Activated CD8-positive, alpha-beta T cell treated with anti-CD3 and anti-CD28 coated beads for 36 hours (primary cell): ENCODE results near the gene TSHZ1. TPM values are rescaled to one million over a fixed set of nuclear protein-coding genes. Genes with fewer than 3 reads are reported as not detected.

Source experiments
- ATAC-seq: fragments of 200-7000 bp; cut with Tn5 transposase; one replicate; pipeline ENCODE4 v1.10.0; 2021; ENCODE audit warnings: mild to moderate bottlenecking, moderate library complexity
- CTCF ChIA-PET: fragments of 350-600 bp; sonication (Branson Sonifier 250); formaldehyde crosslinking; loops from one replicate; lab custom pipeline; 2021; ENCODE audit warnings: antibody characterized with exemption; lab: Charles Lee
- POLR2A ChIA-PET: fragments of 350-600 bp; sonication (Branson Sonifier 250); formaldehyde crosslinking; loops from one replicate; lab custom pipeline; 2021; ENCODE audit warnings: antibody characterized with exemption; lab: Charles Lee
- DNase-seq: peaks from one replicate; pipeline ENCODE4 v3.0.0-alpha.2; 2020
- H3K27ac Mint-ChIP-seq: one replicate; pipeline ENCODE4 v1.8.0; 2021; ENCODE audit warnings: mild to moderate bottlenecking, mixed read lengths
- H3K27me3 Mint-ChIP-seq: one replicate; pipeline ENCODE4 v1.8.0; 2021; ENCODE audit warnings: mixed read lengths
- H3K36me3 Mint-ChIP-seq: one replicate; pipeline ENCODE4 v1.8.0; 2021; ENCODE audit warnings: low read depth, mixed read lengths
- H3K4me1 Mint-ChIP-seq: one replicate; pipeline ENCODE4 v1.8.0; 2021; ENCODE audit warnings: low read depth, mixed read lengths
- H3K4me3 Mint-ChIP-seq: one replicate; pipeline ENCODE4 v1.8.0; 2021; ENCODE audit warnings: mild to moderate bottlenecking, moderate library complexity, mixed read lengths
- H3K9me3 Mint-ChIP-seq: one replicate; pipeline ENCODE4 v1.8.0; 2021; ENCODE audit warnings: mixed read lengths
- CTCF ChIP-seq: fragments of 200-600 bp; IDR thresholded peaks from one replicate; pipeline ENCODE4 v1.8.0; 2022; ENCODE audit warnings: antibody characterized with exemption, mild to moderate bottlenecking
- intact Hi-C: fragments of 100-400 bp; cut with micrococcal nuclease; formaldehyde crosslinking; loops from one replicate; pipeline ENCODE4 v1.10.0; 2022
- total RNA-seq, 2 experiments: library from RNA; stranded (reverse); gene quantifications; one replicate each; pipeline ENCODE4 v1.2.3, GENCODE V29; 2021

The TSHZ1 gene
- total RNA-seq, 2 experiments from 2014 or later, result 10.8 to 11.0 TPM

- DNase-seq (peak; percentile 41), ATAC-seq (peak; percentile 38)
- Mint-ChIP-seq H3K36me3 (peaks cover 7% of the 10 kb centered on the region), H3K27me3 (no peaks in the 10 kb centered on the region), H3K9me3 (no peaks in the 10 kb centered on the region), H3K27ac (no peak overlapping the region), H3K4me1 (peaks cover 53% of the 10 kb centered on the region), H3K4me3 (no peak overlapping the region)
- ChIA-PET CTCF (interaction anchor here (0.7 to 2.9 kb wide), 6 partner anchors 8 to 31 kb away, joined by 3 to 9 read pairs (median 6); no protein-coding TSS in a partner anchor), POLR2A (interaction anchor here (2.0 kb wide), 1 partner anchor 36 kb away, joined by 8 read pairs; the partner anchor contains the start of gene PTGR3)
- intact Hi-C loops, result loop anchor here (5.0 kb wide), 1 partner anchor 32 kb away; the partner anchor contains the start of gene TSHZ1
- peak; percentile 21 for TF ChIP-seq CTCF
Observed at GRCh38 chr18:75244351-75245313, 34.0 kb downstream of the TSHZ1 start.

GRCh38 chr18:75246721-75247610, 36.4 kb downstream of the TSHZ1 start:
- Mint-ChIP-seq H3K9me3 (no peaks in the 10 kb centered on the region), H3K36me3 (no peaks in the 10 kb centered on the region), H3K27me3 (no peaks in the 10 kb centered on the region), H3K27ac (peak overlapping the region; percentile 93), H3K4me3 (peak overlapping the region; percentile 82), H3K4me1 (peaks cover 60% of the 10 kb centered on the region)
- intact Hi-C loops, result loop anchor here (5.0 kb wide), 1 partner anchor 35 kb away; the partner anchor contains the start of gene TSHZ1
- TF ChIP-seq CTCF, result no peak
- ChIA-PET CTCF (interaction anchor here (1.4 to 2.9 kb wide), 5 partner anchors 11 to 37 kb away, joined by 4 to 9 read pairs (median 7); partner anchors contain the start of gene TSHZ1), POLR2A (interaction anchor here (0.8 to 2.0 kb wide), 5 partner anchors 9 to 38 kb away, joined by 3 to 8 read pairs (median 4); partner anchors contain the start of genes PTGR3 and TSHZ1)
- no peak for ATAC-seq
- peak; percentile 20 for DNase-seq

GRCh38 chr18:75247611-75248421, 37.2 kb downstream of the TSHZ1 start:
- DNase-seq (peak; percentile 12), ATAC-seq (peak; percentile 21)
- peak overlapping the region; percentile 82 for H3K4me3 Mint-ChIP-seq
- no peaks in the 10 kb centered on the region for H3K36me3 Mint-ChIP-seq
- POLR2A ChIA-PET, result interaction anchor here (1.0 to 1.6 kb wide), 3 partner anchors 11 to 38 kb away, joined by 3 to 10 read pairs (median 3); partner anchors contain the start of genes PTGR3 and TSHZ1
- no peaks in the 10 kb centered on the region for H3K9me3 Mint-ChIP-seq
- H3K4me1 Mint-ChIP-seq, result peaks cover 59% of the 10 kb centered on the region
- H3K27ac Mint-ChIP-seq, result peak overlapping the region; percentile 93
- CTCF ChIA-PET, result no interaction called here
- intact Hi-C loops, result loop anchor here (5.0 kb wide), 1 partner anchor 36 kb away; the partner anchor contains the start of gene TSHZ1
- no peak for TF ChIP-seq CTCF
- no peaks in the 10 kb centered on the region for H3K27me3 Mint-ChIP-seq

GRCh38 chr18:75248426-75249174, 38.0 kb downstream of the TSHZ1 start:
- no peaks in the 10 kb centered on the region for H3K27me3 Mint-ChIP-seq
- TF ChIP-seq CTCF, result no peak
- peak overlapping the region; percentile 82 for H3K4me3 Mint-ChIP-seq
- ChIA-PET CTCF (no interaction called here), POLR2A (interaction anchor here (1.0 to 1.6 kb wide), 3 partner anchors 12 to 39 kb away, joined by 3 to 10 read pairs (median 3); partner anchors contain the start of genes PTGR3 and TSHZ1)
- no peaks in the 10 kb centered on the region for H3K9me3 Mint-ChIP-seq
- peaks cover 66% of the 10 kb centered on the region for H3K4me1 Mint-ChIP-seq
- DNase-seq (no peak), ATAC-seq (no peak)
- H3K27ac Mint-ChIP-seq, result peak overlapping the region; percentile 93
- H3K36me3 Mint-ChIP-seq, result no peaks in the 10 kb centered on the region
- intact Hi-C loops, result loop anchor here (5.0 kb wide), 1 partner anchor 36 kb away; the partner anchor contains the start of gene TSHZ1
